ENCODE measurements around the gene TGM4. TPM values are rescaled to one million over a fixed set of nuclear protein-coding genes. Genes with fewer than 3 reads are reported as not detected.
"Not testable (repeated sequence)": the region's sequence is repeated elsewhere in the genome, so short reads cannot be mapped to it uniquely, and the experiment has no call there.

TGM4 gene
- not detected in 2 replicates for total RNA-seq (2014; rRNA removed; shearing (Covaris generic))

DNA sequence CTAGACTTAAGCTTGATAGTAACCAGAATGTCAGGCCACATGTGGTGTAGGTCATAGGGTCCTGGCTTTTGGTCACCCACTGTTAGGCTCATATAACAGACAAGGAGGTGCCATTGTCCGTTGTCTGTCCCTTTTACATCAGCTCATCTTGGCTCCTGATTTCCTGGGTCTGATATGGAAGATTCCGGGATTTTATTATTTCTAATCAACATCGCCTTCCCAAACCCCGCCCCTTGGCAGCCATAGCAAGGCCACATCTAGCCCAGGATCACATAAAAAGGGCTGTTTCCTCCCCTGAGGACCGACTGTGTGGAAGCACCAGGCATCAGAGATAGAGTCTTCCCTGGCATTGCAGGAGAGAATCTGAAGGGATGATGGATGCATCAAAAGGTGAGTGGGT, at the start of gene TGM4:
TGM4 (plus strand) TSS at position 301 of the 400 bp plus-strand sequence; CDS start at position 372, 71 bp downstream.
- no peak for DNase-seq (ENCODE audit: low spot score)

DNA sequence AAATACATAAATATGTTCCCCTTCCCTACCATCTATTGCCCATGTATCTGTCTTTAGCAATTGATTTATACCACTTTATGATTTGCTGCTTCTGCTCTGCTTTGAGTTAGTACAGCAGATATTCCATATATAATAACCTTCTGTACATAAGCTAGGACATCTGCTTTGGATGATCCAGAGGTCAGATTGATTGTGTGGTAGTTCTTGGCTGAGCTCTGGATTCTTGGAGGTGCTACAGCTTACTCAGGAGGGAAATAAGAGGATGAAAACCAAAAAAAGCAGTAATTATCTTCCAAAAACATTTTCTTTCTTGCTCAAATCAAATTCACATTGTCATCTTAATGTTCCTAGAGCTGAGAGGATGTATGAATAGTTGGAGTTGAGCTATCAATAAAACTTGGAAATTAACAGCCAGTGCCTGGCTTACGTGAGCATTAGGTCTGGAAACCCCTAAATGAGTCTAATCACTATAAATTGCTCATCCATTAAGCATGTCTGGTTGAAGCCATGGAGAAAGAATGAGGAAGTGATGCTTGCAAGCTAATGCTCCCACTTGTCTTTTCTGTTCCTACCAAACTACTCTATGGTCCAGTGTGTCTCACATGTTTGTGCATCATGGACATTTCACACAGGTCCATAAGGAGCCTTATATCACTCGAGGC, 49.0 kb upstream of the TGM4 start:
- no peak for DNase-seq (ENCODE audit: low spot score)

DNA sequence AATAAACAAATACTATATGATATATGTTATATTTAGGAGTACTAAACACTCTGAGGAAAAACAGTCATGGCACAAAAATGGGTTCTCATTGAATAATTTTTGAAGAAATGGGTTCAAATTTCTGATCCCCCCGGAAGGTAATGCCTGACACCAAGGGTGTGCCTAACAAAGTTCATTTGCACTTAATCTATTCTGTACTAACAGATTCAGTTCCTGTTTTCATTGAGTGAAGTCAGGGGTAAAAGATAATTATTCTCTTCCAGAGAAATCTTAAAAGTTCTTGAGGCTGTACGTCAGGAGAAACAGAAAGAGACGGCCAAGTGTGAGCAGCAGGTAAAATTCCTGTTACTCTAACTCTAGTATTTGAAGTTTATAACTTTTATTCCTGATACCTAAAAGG, 47.2 kb upstream of the TGM4 start:
- DNase-seq (ENCODE audit: low spot score) = no peak

DNA sequence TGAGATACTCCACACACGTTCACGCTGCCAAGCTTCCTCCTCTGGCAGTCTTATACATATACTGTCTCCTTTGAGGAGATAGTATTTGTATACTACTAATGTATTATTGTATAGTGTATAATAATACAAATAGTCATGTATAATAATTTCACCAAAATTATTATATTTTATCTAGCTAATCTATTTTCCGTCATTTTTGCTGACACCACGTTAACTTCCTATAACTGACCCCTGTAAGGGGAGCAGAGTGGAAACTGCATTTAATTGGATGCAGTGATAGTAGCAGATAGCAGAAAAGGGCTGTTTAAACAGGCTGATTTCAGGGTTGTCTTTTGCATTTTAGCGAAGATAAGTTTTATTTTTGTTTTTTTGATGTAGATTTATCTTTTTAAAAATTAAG, 43.2 kb upstream of the TGM4 start:
- no peak for DNase-seq (ENCODE audit: low spot score)

DNA sequence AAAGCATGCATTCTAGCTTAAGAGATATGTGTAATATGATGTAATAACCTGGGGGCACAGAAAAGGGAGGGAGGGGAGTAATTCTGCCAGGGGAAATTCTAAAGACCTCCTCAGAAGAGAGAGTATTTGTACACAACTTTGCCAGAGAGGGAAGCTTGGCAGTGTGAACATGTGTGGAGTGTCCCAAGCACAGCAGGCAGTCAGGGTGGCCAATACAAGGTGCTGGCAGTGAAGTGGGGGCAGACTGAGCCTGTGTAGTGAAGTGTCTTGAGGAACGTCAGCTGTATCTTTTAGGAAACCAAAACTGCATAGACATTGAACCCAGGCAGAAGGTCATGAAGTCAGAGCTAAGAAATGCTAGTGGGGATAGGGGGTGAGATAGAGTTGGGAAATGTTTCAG, 42.4 kb upstream of the TGM4 start:
- no peak for DNase-seq (ENCODE audit: low spot score)

DNA sequence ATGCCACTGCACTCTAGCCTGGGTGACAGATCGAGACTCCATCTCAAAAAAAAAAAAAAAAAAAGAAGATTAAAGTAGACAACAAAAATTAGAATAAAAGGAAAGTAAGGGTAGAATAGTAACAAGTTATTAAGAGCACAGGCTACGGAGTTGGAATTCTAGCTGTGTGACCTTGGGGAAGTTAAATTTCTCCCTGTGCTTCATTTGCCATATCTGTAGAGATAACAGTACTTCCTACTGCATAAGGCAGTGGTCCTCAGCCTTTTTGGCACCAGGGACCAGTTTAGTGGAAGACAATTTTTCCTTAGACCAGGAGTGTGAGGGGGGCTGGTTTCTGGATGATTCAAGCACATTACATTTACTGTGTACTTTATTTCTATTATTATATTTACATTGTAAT, 41.4 kb upstream of the TGM4 start:
- no peak for DNase-seq (ENCODE audit: low spot score)

DNA sequence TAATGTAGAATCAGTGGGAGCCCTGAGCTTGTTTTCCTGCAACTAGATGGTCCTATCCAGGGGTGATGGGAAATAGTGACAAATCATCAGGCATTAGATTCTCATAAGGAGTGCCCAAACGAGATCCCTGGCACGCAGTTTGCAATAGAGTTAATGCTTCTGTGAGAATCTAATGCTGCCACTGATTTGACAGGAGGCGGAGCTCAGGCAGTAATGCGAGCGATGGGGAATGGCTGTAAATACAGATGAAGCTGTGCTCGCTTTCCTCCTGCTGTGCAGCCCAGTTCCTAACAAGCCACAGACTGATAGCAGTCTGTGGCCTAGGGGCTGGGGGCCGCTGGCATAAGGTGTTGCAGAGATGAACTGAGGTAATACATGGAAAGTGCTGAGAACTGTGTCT, 41.0 kb upstream of the TGM4 start:
- DNase-seq (ENCODE audit: low spot score) = no peak

DNA sequence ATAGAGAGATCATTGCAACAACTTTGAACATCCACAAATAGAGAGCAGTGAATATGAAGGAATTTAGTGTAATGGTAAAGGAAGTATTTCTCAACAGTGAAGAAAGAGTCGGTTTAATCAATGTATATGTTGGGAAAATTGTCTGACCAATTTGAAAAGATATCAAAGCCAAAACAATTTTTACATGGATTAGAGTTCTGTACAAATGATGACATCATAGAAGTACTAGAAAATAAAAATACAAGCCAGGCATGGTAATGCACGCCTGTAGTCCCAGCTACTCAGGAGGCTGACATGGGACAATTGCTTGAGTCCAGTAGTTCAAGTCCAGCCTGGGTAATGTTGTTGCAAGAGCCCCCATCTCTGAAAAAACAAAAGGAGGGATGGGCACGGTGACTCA, 38.7 kb upstream of the TGM4 start:
- DNase-seq (ENCODE audit: low spot score) = no peak

DNA sequence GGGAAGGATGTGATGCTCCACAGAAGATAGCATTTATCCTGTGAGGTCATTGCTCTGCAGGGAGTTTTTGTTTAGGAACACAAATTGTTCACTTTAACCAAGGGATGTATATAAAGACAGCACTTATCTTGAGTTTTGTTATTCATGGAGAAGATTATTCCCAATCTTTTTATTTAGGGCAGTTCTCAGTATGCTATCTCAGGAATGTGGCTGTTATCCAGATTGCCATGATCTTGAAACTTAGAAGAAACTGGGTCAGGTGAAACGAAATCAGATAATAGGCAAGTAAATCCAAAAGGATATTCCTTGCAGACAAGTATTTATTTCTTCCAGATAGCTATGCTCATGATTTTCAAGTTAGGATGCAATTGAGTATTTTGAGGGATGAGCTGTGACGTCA, 32.0 kb upstream of the TGM4 start:
- DNase-seq (ENCODE audit: low spot score) = no peak

DNA sequence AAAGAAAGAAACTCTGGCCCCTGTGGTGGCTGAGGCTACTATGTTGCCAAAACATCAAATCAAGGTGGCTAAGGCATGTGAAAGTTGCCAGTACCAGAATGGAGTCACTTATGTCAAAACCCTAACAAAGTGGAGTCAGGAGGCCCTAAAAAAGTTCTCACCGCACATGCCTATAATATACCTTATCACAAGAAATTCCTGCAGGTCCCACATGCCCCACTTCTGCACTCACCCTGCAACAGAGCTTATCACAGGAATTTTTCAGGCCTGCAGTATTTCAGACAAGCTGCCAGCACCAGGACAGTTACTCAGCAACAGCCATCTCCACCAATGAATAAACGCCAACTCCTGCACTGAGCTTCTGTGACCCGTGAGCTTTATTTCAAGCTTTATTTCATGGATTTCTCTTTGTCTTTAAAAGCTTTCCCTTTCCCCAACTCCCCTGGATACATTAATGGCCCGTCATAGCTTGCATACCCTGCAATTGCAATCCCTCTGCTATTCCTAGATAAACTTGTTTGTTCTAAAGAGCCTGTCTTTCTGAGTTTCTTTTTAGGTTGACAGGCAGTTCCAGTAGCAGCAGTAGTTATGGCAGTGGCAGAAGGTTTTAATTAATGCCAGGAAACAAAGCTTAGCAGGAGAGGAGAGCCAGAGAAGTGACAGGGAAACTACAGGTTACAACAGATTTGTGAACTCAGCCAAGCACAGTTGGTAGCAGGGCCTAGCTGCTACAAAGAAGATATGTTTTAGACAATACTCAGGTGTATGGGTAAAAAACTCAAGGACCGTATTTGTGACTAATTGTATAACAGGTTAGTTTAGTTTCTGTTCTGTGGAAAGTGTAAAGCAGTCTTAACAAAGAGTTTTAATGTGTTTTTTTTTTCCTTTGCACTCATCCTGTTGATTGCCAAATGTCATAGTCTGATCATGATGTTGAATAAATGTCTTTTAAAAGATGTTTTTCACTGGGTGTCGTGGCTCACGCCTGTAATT, 28.6 kb upstream of the TGM4 start:
- DNase-seq (ENCODE audit: low spot score) = no peak

DNA sequence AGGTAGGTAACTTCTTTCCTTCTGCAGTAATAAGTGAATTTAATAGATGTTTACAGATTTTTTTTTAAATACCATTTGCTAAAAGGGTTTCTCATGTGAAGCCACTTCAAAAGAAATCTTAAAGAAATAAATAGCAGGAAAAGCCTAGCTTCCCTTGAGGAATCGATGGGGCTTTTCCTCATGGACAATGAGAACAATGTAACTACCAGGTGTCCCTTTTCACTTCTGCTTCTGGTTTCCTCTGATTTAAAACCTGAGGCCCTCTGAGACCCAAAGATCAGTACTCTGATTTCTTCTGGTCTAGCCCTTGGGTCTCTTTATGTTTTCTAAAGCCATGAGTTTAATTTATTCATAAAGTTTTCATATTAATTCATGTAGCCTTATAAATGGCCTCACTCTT, 25.8 kb upstream of the TGM4 start:
- DNase-seq (ENCODE audit: low spot score) = no peak

DNA sequence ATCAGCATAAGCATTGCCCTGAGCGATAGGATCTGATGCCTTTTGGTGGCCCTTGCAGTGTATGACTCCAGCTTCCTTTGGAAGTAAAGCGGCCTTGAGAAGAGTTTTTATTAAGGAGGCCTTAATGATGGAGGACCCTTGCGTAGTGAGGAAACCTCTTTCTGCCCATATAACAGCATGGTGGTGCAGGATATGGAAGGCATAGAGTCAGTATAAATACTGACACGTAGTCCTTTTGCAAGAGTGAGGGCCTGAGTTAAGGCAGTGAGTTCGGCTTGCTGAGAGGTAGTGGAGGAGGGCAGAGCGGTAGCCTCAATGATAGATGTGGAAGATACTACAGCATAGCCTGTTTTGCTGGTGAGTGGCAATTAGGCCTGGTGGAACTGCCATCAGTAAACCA, 17.7 kb upstream of the TGM4 start:
- DNase-seq (ENCODE audit: low spot score) = not testable (repeated sequence)

DNA sequence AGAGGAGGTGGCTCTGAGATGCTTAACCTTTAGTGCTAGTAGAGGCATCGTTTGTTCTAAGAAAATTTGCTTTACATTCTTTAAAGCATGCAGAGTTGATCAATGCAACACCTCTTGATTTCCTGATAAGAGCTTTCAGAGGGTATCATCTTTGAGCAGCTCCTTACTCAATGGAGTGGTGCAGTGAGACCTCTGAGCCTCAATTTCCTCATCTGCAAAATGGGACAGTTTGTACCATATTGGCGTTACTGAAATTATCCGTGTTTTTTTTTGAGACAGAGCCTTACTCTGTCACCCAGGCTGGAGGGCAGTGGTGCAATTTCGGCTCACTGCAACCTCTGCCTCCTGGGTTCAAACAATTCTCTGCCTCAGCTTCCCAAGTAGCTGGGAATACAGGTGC, 14.3 kb upstream of the TGM4 start:
- DNase-seq (ENCODE audit: low spot score) = no peak

DNA sequence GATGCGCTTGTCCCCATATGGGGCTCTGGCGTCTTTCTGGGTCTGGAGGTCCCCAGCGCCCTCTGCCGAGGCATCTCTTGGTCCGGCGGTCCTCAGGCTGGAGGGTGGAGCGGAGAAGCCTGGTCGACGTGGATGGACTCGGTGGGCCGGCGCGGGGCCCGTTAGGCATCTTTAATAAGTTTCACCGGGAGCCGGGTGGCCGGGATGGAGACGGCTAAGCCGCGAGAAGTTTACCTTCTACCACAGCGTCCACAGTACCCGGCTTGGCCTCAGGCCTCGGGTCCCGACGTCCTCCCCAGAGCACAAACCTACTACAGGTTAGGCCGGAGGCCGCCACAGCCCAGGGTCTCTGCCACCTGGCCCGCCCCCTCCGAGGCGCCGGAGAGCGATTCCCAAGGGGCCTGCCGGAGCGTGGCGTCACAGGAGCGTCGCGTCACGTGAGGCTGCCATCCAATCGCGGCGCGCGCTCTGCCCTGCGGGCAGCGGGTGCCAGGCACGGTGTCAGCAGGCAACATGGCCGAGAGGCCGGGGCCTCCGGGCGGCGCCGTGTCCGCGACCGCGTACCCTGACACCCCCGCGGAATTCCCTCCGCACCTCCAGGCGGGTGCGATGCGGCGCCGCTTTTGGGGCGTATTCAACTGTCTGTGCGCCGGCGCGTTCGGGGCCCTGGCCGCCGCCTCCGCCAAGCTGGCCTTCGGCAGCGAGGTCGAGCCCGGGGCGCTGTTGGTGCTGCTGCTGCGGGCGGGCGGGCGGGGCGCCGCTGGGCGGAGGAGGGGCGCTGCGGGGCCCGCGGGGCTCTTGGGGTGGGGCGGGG, 12.8 kb upstream of the TGM4 start, which contains the start of gene TMEM42:
TMEM42 (plus strand) TSS at position 501 of the 814 bp plus-strand sequence; CDS start at position 514, 13 bp downstream.
- peak; percentile 79 for DNase-seq (ENCODE audit: low spot score)

DNA sequence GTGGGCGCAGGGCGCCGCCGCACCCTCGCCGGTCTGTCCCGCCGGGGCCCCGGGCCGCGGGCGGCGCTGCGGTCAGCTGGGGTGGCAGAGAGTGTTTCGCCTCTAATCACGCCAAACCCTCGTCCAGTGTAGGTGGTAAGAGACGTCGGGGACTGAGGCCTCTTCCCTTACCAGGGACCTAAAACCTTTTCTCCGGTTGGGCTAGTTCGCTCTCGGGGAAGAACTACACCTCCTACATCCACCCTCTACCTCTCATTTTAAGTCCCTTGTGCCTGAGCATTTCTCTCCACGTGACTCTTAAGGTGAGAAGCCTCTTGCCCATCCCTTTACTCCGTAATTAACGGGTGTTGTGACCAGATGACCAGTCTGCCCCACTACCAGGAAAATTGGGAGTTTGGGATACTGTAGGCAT, 12.2 kb upstream of the TGM4 start:
- peak; percentile 27 for DNase-seq (ENCODE audit: low spot score)

DNA sequence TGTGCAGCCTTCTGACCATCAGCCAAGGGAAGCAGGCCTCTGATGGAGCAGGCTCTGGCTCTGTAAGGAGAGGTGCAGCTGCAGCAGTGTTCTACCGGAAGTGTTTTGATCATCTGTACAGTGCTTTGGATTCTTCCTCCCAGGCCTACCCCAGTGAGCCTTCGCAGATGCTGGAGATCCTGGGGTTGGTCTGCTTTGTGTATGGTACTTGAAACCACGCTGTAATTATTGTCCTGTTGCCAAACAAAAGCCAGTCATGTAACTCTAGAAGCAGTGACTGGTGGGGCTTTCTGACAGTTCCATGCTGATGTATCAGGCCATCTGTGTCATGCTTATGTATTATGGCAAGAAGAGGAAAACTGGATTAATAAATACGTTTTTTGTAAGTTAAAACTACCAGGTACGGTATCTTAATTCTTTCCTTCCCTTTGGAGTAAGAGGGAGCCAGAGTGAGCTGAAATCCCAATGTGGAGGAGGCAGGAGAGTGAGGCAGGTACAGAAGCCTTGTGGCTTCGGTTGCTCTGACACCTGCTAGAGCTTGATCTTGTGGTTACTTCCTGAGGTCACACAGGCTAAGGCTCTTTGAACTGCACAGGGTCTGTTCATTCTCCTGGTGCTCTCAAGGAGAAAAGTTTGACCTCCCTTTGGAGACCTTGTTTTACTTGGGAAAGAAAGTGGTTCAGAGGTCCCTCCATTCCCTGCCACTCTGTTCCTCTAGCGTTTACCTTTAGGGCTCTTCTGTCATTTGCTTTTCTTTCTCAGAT, 9.0 kb upstream of the TGM4 start:
- no peak for DNase-seq (ENCODE audit: low spot score)

DNA sequence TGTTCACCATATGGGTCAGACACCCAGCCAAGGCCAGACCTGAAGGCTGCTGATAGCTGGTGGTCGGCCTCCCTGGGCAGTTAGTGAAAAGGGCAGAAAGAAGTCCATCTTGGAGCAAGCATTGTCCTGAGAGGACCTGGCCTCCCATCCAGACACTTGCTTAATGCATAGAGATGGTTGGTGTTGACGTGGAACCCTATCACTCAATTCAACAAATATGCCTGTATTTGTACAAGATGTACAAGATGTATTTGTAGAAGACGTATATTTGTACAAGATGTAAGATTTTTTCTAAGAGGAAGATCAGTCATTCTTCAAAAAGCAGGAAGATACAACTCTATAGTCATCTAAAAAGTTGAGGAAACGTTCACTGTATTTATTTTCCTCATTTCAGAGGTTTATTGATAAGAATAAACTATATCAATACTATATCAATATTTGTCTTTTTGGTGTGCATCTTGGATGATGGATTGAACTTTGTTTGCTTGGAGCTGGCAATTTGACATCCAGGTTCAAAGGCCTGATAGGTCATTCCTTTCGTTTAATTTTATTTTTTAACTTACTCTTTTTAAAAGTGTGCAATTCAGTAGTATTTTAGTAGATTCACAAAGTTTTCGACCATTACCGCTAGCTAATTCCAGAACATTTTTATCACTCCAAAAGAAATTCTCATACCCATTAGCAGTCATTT, 6.8 kb upstream of the TGM4 start:
- no peak for DNase-seq (ENCODE audit: low spot score)

DNA sequence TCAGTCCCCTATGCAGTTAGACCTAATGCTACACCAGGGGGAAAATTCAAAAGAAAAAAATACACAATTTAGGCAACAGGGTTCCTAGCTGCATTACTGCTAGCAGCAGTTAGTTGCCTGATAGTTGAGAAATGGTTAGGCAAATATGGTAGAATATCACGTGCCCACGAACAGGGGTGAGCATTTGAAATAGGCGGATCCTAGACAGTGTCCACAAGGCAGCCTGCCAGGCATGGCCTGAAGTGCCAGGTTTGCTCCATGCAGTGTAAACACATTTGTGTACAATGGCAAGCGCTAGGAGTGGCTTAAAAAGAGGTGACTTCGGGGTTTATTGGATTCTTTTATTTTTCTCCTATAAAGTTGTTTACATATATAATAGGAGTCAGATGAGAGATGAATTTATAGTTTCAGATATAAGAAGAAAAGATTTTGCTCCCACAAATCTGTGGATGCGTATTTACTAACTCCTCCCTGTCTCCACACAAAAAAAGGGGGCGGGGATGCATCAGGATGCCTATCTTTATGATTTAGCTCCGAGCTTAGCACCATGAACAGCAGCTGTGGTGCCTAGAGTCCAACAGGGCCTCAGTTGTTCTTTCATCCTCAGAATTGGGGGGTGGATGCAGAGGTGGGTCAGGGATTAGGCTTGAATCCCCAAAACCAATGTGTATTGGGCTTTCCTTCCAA, 3.9 kb upstream of the TGM4 start:
- DNase-seq (ENCODE audit: low spot score) = peak; percentile 22

DNA sequence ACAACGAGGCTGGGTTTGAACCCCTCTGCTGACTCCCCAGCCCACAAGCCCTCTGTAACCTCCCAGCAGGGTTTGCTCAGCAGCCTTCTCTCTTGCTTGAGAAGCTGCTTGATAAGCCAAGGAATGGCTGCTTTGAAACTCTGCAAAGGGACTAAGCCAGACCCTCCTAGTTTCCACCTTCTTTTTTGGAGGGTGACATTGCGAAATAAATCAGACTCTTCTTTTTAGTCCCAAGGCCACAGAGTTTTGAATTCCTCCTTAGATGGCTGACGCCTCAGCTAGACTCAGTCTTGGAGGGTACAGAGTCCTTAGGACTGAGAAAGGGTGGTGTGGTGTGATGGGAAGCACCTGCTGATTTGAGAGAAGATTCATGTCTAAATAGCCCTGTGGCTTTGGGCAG, 1.2 kb downstream of the TGM4 start:
- DNase-seq (ENCODE audit: low spot score) = no peak

DNA sequence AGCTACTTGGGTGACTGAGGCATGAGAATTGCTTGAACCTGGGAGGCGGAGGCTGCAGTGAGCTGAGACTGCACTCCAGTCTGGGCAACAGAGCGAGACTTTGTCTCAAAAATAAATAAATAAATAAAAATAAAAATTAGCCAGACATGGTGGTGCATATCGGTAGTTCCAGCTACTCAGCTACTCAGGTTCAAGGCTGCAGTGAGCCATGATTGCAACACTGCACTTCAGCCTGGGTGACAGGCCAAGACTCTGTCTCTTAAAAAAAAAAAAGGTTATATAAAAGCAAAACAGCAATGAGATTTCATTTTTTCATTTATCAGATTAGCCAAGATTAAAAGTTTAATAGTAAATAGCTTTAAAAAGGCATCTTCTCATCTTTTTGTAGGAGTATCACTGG, 2.9 kb downstream of the TGM4 start:
- DNase-seq (ENCODE audit: low spot score) = no peak

All from HT-29 (cell line).